SK-N-SH (cell line): ENCODE data around the gene FOXL1.

Source experiments
- CTCF ChIP-seq: fragments of 200-600 bp; sonication (generic); IDR thresholded peaks from 2 replicates; pipeline ENCODE4 v1.6.1; 2017; ENCODE audit warnings: antibody characterized with exemption, mild to moderate bottlenecking, moderate library complexity
- ELF1 ChIP-seq: IDR thresholded peaks from 2 replicates; pipeline ENCODE4 v1.4.0; 2012
- EP300 ChIP-seq, 2 experiments: IDR thresholded peaks; 2 replicates each; pipeline versions ENCODE4 v1.4.0 to v1.6.1; 2012; ENCODE audit warnings: borderline replicate concordance in 1 of 2, low read depth in 1 of 2, low read length in 1 of 2
- JUND ChIP-seq: IDR thresholded peaks from 2 replicates; pipeline ENCODE4 v1.4.0; 2012
- NFIC ChIP-seq: IDR thresholded peaks from 2 replicates; pipeline ENCODE4 v1.4.0; 2012; ENCODE audit warnings: borderline replicate concordance
- POLR2AphosphoS5 ChIP-seq: IDR thresholded peaks from 2 replicates; pipeline ENCODE4 v1.6.1; 2012; ENCODE audit warnings: low read depth, low read length
- REST ChIP-seq: IDR thresholded peaks from 2 replicates; pipeline ENCODE4 v1.6.1; 2012; ENCODE audit warnings: mild to moderate bottlenecking, low read depth, low read length, moderate library complexity
- RFX5 ChIP-seq: IDR thresholded peaks from 2 replicates; pipeline ENCODE4 v1.6.1; 2012; ENCODE audit warnings: mild to moderate bottlenecking, improper control_type of control experiment, low read length
- SMC3 ChIP-seq: IDR thresholded peaks from 2 replicates; pipeline ENCODE4 v1.6.1; 2012; ENCODE audit warnings: low read depth, low read length, improper control_type of control experiment
- USF2 ChIP-seq: fragments of 150-350 bp; IDR thresholded peaks from 2 replicates; pipeline ENCODE4 v1.6.1; 2017; ENCODE audit warnings: antibody characterized with exemption, low read length, low read depth, borderline replicate concordance
- YY1 ChIP-seq: IDR thresholded peaks from 2 replicates; pipeline ENCODE4 v1.4.0; 2012; ENCODE audit warnings: low read depth, mild to moderate bottlenecking

DNA sequence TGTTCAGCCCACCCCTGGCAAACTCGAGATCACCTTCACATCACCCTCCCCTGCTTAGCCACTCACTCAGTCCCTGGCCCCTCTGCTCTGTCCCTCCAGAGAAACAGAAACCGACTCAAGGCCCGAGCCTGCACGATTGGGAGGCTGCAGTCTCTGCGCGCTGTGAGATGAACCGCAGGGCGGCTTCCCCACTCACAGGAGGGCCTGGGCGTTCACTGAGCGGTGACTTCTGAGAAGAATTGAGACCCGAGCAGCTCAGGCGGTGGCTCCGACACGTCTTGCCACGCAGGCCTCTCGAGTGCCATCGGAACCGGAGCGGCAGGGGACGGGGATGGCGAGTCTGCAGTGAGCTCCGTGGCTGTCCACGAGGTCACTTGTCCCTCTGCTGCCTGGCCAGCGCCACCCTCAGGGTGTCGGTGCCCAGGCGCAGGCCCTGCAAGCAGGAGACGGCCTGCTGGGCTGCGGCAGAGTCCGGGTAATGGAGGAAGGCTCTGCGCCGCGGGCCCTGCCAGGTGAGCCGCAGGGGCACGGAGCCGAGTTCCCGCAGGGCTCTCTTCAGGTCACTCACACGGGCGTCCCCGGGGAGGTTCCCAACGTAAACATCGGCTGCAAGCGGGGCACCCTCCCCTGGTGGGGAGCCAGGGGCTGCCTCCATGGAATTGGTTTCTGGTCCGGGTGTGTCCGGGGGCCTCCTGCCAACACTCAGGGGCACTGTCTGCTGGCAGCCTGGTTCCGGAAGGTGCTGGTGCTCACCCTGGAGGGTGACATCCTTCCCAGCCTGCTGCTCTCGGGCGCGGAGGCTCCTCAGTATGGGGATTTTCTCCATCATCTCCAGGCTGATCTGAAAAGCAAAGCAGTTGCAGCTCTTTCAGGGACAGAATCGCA lies 46.5 kb upstream of the FOXL1 start:
- no peak for TF ChIP-seq EP300 (IDR thresholded peaks at IDR 0.05; ENCODE audit: borderline replicate concordance in 1 of 2, low read depth in 1 of 2, low read length in 1 of 2)
- TF ChIP-seq JUND = no peak
- no peak for TF ChIP-seq CTCF
- no peak for TF ChIP-seq RFX5
- TF ChIP-seq NFIC = no peak
- TF ChIP-seq USF2 = no peak
- no peak for TF ChIP-seq REST
- TF ChIP-seq POLR2AphosphoS5 = no peak
- no peak for TF ChIP-seq ELF1
- TF ChIP-seq YY1 = no peak
- no peak for TF ChIP-seq SMC3
